ENCODE results near the gene DUSP22. TPM values are rescaled to one million over a fixed set of nuclear protein-coding genes. Genes with fewer than 3 reads are reported as not detected.

DUSP22 gene
- total and polyA plus RNA-seq, 2 donors (not counting 1 experiment from before 2014, with no cell fraction given): 10.9 to 13.7 TPM

DNA sequence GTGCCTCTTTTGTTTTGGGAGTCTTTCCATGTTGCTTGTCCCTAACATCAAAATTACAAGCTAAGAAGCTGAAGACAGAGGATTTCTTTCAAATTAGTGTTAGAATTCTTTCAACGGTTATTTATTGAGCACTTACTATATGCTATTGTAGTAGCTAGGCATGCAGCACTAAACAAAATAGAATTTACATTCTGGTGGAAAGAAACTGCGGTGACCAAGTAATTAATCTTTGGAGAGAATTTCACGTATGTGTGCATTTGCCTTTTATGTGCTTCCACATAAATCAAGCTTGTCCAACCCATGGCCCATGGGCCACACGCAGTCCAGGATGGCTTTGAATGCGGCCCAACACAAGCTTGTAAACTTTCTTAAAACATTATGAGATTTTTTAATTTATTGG is 33.0 kb upstream of the DUSP22 start:
- Histone ChIP-seq H2AFZ (ENCODE audit: low read length) (no peak overlapping the region), H3K4me1 (ENCODE audit: control insufficient read depth, extremely low read depth, insufficient read depth, low read length) (no peaks in the 10 kb centered on the region), H3K27me3 (ENCODE audit: control insufficient read depth, insufficient read depth, low read length) (no peaks in the 10 kb centered on the region), H3K27ac (ENCODE audit: insufficient read depth, low read length) (no peak overlapping the region), H3K79me2 (ENCODE audit: control insufficient read depth, insufficient read depth, low read length) (no peaks in the 10 kb centered on the region), H3K36me3 (ENCODE audit: control insufficient read depth, insufficient read depth, low read length) (no peaks in the 10 kb centered on the region), H3K9ac (ENCODE audit: insufficient read depth, low read length) (no peak overlapping the region), H3K9me3 (ENCODE audit: control insufficient read depth, insufficient read depth, low read depth, low read length) (no peaks in the 10 kb centered on the region), H4K20me1 (ENCODE audit: control insufficient read depth, extremely low read depth, insufficient read depth, low read length) (no peaks in the 10 kb centered on the region), H3K4me2 (ENCODE audit: extremely low read depth, insufficient read depth, low read length) (no peak overlapping the region), H3K4me3 (replicated peaks in 1 of 4; ENCODE audit: control extremely low read depth in 1 of 4, insufficient read depth in 1 of 4, low read depth in 3 of 4, low read length in 4 of 4) (no peak overlapping the region)
- no peak for DNase-seq (ENCODE audit: low read depth in 2 of 2)
- no peak for TF ChIP-seq EZH2 (IDR thresholded peaks at IDR 0.05; ENCODE audit: low read length, missing control alignments)
- TF ChIP-seq, protein P1, sequence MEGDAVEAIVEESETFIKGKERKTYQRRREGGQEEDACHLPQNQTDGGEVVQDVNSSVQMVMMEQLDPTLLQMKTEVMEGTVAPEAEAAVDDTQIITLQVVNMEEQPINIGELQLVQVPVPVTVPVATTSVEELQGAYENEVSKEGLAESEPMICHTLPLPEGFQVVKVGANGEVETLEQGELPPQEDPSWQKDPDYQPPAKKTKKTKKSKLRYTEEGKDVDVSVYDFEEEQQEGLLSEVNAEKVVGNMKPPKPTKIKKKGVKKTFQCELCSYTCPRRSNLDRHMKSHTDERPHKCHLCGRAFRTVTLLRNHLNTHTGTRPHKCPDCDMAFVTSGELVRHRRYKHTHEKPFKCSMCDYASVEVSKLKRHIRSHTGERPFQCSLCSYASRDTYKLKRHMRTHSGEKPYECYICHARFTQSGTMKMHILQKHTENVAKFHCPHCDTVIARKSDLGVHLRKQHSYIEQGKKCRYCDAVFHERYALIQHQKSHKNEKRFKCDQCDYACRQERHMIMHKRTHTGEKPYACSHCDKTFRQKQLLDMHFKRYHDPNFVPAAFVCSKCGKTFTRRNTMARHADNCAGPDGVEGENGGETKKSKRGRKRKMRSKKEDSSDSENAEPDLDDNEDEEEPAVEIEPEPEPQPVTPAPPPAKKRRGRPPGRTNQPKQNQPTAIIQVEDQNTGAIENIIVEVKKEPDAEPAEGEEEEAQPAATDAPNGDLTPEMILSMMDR (conservative IDR thresholded peaks at IDR 0.05 in 1 of 2, IDR thresholded peaks at IDR 0.05 in 1 of 2; ENCODE audit: low read depth in 1 of 2, low read length in 2 of 2): no peak

DNA sequence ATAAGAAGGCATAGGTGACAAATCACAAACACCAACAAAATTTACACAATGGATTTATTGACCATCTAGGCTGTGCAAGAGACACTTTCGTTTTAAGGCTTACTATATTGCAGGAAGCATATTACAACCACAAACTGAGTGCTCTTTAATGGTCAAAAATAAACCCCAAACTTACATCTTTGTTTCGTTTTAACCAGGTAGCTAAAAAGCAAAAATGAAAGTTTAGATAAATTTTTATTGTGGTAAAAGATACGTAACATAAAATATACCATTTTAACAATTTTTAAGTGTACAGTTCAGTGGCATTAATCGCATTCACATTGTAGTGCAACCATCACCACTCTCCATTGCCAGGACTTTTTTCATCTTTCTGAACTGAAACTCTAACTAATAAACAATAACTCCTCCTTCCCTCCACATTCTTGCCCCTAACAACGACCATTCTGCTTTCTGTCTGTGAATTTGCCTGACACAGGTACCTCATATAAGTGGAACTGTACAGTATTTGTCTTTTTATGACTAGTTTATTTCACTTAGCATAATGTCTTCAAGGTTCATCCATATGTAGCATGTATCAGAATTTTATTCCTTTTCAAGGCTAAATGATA is 32.3 kb upstream of the DUSP22 start:
- Histone ChIP-seq H3K9me3 (ENCODE audit: control insufficient read depth, insufficient read depth, low read depth, low read length) (no peaks in the 10 kb centered on the region), H3K4me2 (ENCODE audit: extremely low read depth, insufficient read depth, low read length) (no peak overlapping the region), H3K79me2 (ENCODE audit: control insufficient read depth, insufficient read depth, low read length) (no peaks in the 10 kb centered on the region), H3K9ac (ENCODE audit: insufficient read depth, low read length) (no peak overlapping the region), H3K27me3 (ENCODE audit: control insufficient read depth, insufficient read depth, low read length) (no peaks in the 10 kb centered on the region), H4K20me1 (ENCODE audit: control insufficient read depth, extremely low read depth, insufficient read depth, low read length) (no peaks in the 10 kb centered on the region), H3K4me1 (ENCODE audit: control insufficient read depth, extremely low read depth, insufficient read depth, low read length) (no peaks in the 10 kb centered on the region), H3K4me3 (replicated peaks in 1 of 4; ENCODE audit: control extremely low read depth in 1 of 4, insufficient read depth in 1 of 4, low read depth in 3 of 4, low read length in 4 of 4) (no peak overlapping the region), H2AFZ (ENCODE audit: low read length) (no peak overlapping the region), H3K27ac (ENCODE audit: insufficient read depth, low read length) (no peak overlapping the region), H3K36me3 (ENCODE audit: control insufficient read depth, insufficient read depth, low read length) (no peaks in the 10 kb centered on the region)
- TF ChIP-seq, protein P1 (conservative IDR thresholded peaks at IDR 0.05 in 1 of 2, IDR thresholded peaks at IDR 0.05 in 1 of 2; ENCODE audit: low read depth in 1 of 2, low read length in 2 of 2): no peak
- TF ChIP-seq EZH2 (IDR thresholded peaks at IDR 0.05; ENCODE audit: low read length, missing control alignments): no peak
- no peak for DNase-seq (ENCODE audit: low read depth in 2 of 2)

DNA sequence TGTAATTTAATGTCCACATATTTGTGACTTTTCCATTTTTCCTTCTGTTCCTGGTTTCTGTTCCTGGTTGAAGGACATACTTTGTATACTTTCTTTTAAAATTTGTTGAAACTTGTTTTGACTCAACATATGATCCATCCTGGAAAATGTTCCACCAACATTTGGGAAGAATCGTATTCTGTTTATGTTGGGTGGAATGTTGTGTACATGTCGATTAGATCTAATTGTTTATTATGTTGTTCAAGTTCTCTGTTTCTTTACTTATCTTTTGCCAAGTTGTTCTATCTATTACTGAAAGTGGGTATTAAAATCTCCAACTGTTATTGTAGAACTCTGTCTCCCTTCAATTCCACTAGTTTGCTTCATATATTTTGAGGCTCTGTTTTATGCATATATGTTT is 27.7 kb upstream of the DUSP22 start:
- Histone ChIP-seq H3K79me2 (ENCODE audit: control insufficient read depth, insufficient read depth, low read length) (no peaks in the 10 kb centered on the region), H3K4me1 (ENCODE audit: control insufficient read depth, extremely low read depth, insufficient read depth, low read length) (no peaks in the 10 kb centered on the region)

More for the DNA sequence above, 27.7 kb upstream of the DUSP22 start:
- Histone ChIP-seq H4K20me1 (ENCODE audit: control insufficient read depth, extremely low read depth, insufficient read depth, low read length) (no peaks in the 10 kb centered on the region), H3K9ac (ENCODE audit: insufficient read depth, low read length) (no peak overlapping the region), H3K4me3 (replicated peaks in 1 of 4; ENCODE audit: control extremely low read depth in 1 of 4, insufficient read depth in 1 of 4, low read depth in 3 of 4, low read length in 4 of 4) (no peak overlapping the region), H3K36me3 (ENCODE audit: control insufficient read depth, insufficient read depth, low read length) (no peaks in the 10 kb centered on the region), H2AFZ (ENCODE audit: low read length) (no peak overlapping the region), H3K9me3 (ENCODE audit: control insufficient read depth, insufficient read depth, low read depth, low read length) (no peaks in the 10 kb centered on the region), H3K27me3 (ENCODE audit: control insufficient read depth, insufficient read depth, low read length) (no peaks in the 10 kb centered on the region), H3K27ac (ENCODE audit: insufficient read depth, low read length) (no peak overlapping the region), H3K4me2 (ENCODE audit: extremely low read depth, insufficient read depth, low read length) (no peak overlapping the region)
- DNase-seq (ENCODE audit: low read depth in 2 of 2): no peak
- TF ChIP-seq EZH2 (IDR thresholded peaks at IDR 0.05; ENCODE audit: low read length, missing control alignments): no peak
- TF ChIP-seq, protein P1 (conservative IDR thresholded peaks at IDR 0.05 in 1 of 2, IDR thresholded peaks at IDR 0.05 in 1 of 2; ENCODE audit: low read depth in 1 of 2, low read length in 2 of 2): no peak
